Ishikawa (cell line): ENCODE data around the gene LRP1-AS.

Experiments
- CEBPB ChIP-seq: IDR thresholded peaks from 2 replicates; pipeline ENCODE4 v1.6.1; 2012
- NFIC ChIP-seq: IDR thresholded peaks from 2 replicates; pipeline ENCODE4 v1.6.1; 2012
- TAF1 ChIP-seq: IDR thresholded peaks from 2 replicates; pipeline ENCODE4 v1.6.1; 2012; ENCODE audit warnings: low read depth, mild to moderate bottlenecking
- YY1 ChIP-seq: IDR thresholded peaks from 2 replicates; pipeline ENCODE4 v1.6.1; 2012; ENCODE audit warnings: low read depth
- TF ChIP-seq, protein P1 (sequence below): IDR thresholded peaks from 2 replicates; pipeline ENCODE4 v1.6.1; 2012

DNA sequence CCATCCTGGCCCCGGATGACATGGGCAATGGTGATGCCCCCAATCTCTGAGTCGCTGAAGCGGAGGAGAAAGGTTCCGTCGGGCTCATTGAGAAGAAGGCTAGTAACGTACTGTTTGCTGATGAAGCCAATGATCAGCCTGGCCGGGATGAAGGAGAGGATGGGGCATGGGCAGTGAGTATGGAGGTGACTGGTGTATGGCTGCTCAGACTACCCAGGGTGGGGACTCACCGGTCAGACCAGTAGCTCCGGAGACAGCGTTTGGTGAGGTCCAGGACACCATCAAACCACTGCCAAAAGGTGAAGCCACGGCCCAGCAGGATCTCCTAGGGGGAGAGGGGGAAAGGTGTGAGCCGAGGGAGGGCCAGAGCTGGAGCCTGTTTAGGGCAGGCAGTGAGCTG lies 47.7 kb downstream of the LRP1-AS start:
- TF ChIP-seq YY1 (no peak), CEBPB (no peak), TAF1 (no peak), NFIC (no peak)
- TF ChIP-seq, protein P1, sequence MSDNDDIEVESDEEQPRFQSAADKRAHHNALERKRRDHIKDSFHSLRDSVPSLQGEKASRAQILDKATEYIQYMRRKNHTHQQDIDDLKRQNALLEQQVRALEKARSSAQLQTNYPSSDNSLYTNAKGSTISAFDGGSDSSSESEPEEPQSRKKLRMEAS: no peak
